NB4 (cell line): Measurements from ENCODE around the gene STAG1.

Experiments
- CTCF ChIP-seq: IDR thresholded peaks from one replicate; pipeline ENCODE4 v1.5.1; 2012; ENCODE audit warnings: low read depth, low read length
- POLR2A ChIP-seq: IDR thresholded peaks from 2 replicates; pipeline ENCODE4 v1.6.1; 2011; ENCODE audit warnings: mild to moderate bottlenecking; ENCODE audit not compliant: insufficient read length; ENCODE audit errors: extremely low read depth

- TF ChIP-seq CTCF, result no peak
- TF ChIP-seq POLR2A, result no peak
Measured at GRCh38 chr3:136546720-136547119, 205.5 kb downstream of the STAG1 start.
